ENCODE data around the gene UNC45B.
"Not testable (repeated sequence)": the region's sequence is repeated elsewhere in the genome, so short reads cannot be mapped to it uniquely, and the experiment has no call there.

The UNC45B gene

DNA sequence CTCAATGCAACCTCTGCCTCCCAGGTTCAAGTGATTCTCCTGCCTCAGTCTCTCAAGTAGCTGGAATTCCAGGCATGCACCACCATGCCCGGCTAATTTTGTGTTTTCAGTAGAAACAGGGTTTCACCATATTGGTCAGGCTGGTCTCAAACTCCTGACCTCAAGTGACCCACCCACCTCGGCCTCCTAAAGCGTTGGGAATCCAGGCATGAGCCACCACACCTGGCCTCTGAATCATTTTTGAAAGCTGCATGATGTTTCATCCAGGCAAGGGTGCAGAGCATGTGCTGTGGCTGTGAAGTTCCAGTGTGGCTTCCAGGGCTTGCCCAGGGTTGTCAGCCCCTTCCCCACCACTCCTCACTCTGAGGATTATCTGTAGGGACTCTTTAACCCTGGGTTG lies 24.7 kb downstream of the UNC45B start:
- DNase-seq (ENCODE audit: low read depth): not testable (repeated sequence)

DNA sequence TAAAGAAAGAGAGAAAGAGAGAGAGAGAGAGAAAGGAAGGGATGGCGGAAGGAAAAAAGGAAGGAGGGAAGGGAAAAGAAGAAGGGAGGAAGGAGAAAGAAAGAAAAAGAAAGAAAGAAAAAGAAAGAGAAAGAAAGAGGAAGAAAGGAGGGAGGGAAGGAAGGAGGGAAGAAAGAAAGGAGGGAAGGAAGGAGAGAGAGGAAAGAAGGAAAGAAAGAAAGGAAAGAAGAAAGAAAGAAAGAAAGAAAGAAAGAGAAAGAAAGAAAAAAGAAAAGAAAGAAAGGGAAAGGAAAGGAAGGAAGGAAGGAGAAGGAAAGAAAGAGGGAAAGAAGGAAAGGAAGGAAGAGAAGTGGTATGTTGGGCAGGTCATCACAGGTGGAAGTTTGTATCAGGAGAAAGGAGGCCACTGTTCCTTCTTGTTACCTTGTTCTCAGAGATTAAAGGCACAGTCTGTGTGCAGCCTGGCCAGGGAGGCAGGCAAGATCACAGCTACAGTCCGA lies 27.3 kb downstream of the UNC45B start:
- no peak for DNase-seq (ENCODE audit: low read depth)

DNA sequence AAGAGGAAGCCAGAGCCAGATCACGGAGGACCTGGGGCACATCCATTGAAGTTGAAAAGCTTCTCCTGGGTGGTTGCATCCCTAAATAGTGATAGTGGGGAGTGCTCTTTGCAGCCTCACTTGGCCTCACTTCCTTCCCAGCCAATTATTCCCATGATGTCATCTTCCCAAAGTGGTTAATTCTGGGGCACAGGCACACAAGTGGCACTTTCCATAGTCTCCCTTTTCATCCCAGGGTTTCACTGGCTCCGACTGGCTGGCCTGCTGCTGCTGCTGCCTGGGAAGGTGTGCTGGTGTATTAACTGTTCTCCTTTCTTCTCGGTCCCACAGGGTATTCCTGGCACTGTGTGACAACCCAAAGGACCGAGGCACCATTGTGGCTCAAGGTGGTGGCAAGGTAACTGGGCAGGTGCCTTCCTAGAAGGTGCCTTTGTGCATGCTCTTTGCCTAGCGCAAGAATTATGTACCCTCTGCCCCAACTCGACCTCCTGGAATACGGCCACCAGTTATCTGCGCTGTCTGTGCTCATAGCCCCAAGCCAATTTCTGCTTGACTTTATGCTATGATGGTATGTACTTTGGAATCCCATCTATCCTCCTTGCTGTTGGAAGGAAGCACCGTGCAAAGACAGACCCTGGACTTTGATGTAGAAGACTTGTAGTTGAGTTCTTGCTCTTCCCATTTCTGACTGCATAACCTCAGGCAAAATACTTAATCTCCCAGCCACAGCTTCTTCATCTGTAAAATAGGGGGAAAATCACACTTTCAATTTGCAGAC lies 28.2 kb downstream of the UNC45B start:
- DNase-seq (ENCODE audit: low read depth): no peak

DNA sequence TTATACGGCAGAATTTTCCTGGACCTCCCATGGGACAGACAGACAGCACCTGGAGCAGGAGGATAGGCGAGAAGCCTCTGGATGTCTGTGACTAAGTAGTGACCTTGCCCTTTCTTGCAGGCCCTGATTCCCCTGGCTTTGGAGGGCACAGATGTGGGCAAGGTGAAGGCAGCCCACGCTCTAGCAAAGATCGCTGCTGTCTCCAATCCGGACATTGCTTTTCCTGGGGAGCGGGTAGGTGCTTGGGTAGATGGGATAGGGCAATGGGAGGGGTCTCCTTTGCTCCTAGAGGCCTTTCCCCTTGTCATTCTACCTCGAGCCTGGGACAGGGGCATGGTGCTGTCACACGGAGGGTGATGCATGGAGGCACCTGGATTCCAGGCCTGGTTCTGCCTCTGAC lies 29.3 kb downstream of the UNC45B start:
- no peak for DNase-seq (ENCODE audit: low read depth)

DNA sequence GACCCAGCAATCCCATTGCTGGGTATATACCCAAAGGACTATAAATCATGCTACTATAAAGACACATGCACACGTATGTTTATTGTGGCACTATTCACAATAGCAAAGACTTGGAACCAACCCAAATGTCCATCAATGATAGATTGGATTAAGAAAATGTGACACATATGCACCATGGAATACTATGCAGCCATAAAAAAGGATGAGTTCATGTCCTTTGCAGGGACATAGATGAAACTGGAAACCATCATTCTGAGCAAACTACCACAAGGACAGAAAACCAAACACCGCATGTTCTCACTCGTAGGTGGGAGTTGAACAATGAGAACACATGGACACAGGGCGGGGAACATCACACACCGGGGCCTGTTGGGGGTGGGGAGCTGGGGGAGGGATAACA lies 31.8 kb downstream of the UNC45B start:
- not testable (repeated sequence) for DNase-seq (ENCODE audit: low read depth)

DNA sequence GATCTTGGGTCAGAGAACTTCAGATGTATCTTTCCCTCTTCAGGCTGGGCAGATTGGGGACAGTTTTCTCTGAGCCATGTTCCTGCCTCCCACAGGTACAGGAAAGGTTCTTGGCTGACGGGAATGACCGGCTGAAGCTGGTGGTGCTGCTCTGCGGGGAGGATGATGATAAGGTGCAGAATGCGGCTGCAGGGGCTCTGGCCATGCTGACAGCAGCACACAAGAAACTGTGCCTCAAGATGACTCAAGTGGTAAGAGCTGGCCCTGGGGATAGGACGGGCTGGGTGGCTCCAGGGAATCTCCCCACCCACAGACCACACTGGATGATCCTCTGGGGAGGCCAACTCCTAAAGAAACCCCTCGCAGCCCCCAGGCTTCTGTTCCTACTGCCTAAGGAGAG lies 35.7 kb downstream of the UNC45B start:
- DNase-seq (ENCODE audit: low read depth): no peak

DNA sequence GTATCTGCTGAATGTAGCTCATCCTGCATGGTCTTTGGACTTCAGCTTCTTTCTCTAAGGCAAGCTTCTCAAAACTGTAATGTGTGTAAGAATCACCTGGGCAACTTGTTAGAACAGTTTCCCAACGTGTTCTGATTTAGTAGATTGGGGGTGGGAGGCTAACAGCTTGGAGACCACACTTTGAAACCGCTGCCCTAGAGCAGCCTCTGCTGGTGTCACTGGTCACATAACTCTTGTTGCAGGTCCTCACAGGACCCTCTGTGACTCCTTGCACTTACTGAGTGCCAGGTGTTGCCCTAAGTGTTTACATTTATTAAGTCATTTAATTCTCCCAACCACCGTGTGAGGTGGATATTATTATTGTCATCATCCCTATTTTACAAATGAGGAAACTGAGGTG lies 36.7 kb downstream of the UNC45B start:
- no peak for DNase-seq (ENCODE audit: low read depth)

DNA sequence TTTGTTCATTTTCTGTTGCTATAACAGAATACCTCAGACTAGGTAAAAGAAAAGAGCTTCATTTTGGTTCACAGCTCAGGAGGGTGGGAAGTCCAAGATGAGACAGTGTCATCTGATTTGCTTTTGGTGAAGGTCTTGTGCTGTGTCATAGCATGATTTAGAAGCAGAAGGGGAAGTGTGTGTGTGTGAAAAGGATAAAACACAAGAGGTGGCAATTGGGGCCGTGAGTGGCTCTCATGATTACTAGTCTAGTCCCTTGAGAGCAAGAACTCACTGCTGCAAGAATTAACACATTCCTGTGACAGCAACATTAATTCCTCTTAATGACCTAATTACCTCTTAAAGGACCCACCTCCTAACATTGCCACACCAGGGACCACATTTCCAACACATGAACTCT lies 38.2 kb downstream of the UNC45B start:
- DNase-seq (ENCODE audit: low read depth): no peak

DNA sequence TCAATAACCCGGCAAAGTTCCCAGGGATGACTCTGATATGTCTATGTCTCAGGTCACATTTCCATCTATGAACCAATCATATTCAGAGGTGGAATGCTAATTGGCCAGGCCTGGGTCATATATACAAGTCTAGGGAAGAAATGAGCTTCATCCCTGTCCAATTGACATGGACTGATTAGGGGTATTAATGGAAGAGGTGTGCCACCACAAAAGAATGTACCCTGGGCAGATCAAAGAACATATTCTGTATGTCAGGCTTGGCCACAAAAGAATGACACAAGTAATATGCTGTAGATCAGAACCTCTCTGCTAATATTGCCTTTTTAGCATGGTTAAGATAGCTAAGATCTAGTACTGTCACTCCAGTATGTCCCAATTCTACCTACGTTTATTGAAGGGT lies 39.9 kb downstream of the UNC45B start:
- DNase-seq (ENCODE audit: low read depth): no peak

DNA sequence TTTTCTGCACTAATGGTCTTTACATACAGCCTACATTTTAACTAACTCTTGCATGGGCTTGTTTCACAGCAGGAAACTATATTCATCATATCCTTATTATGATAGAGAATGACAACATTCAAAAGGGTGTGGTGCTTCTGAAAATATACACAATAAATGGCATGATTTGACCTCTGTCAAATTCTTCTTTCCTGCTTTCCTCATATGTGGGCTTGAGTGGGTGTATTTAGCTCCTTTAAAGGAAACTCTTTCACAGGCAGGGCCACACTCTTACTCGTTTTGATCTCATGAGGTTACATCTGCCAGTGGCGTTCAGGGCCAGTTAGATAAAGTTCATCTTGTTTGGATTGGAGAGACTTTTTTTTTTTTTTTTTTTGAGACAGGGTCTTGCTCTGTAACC lies 40.5 kb downstream of the UNC45B start:
- no peak for DNase-seq (ENCODE audit: low read depth)

DNA sequence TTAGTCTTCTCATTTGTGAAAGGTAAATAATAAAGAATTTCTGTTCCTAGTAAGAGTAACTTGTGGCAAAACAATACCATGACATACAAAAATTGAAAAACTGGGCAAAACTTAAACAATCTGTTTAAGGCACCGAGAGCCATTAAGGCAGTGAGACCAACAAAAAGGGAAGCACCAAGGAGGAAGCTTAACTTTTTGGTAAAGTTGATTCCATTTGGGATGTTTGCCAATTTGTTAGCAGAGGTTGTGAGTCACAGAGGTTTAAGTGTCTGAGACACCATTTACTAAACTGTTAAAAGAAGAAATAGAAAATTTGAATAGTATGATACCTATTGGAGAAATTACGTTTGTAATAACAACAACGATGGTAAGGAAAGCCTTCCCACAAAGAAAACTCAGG lies 41.7 kb downstream of the UNC45B start:
- DNase-seq (ENCODE audit: low read depth): no peak

DNA sequence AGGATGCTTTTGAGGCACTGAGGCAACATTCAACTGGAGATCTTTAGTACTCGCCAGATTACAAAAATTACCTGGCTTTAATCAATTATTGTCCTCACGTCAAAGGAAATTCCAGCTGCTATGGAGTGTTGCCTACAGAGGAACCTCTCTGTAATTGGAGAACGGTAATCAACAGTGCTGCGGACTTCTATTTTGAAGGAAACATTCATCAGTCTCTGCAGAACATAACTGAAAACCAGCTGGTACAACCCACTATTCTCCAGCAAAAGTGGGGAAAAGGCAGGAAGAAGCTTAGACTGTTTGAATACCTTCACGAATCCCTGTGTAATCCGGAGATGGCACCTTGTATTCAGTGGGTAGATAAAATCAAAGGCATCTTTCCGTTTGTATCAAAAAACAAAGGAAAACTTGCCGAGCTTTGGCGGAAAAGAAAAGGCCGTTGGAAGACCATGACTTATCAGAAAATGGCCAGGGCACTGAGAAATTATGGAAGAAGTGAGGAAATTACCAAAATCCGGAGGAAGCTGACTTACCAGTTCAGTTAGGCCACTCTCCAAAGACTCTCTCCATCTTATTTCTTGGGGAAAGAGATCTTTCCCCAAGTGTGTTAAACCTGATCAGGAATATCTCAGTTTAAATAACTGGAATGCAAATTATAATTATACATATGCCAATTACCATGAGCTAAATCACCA lies 43.5 kb downstream of the UNC45B start:
- no peak for DNase-seq (ENCODE audit: low read depth)

DNA sequence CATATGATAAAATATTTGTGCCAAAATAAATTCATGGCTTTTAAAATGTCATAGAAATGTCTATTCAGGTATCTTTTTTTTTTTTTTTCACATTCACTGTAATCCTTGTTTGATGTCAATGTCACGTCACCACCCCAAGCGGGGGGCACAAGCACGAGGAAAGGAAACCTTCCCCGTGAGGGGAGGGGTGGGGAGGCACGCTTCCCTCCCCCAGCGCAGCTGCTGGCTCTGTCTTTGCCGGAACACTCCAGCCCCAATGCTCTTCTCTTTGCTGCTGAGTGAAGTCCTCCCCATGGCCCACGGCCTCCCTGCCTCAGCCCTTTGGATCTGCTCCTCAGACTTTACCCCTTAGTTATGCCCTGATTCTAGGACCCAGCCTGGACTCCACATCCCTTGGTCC lies 45.1 kb downstream of the UNC45B start:
- no peak for DNase-seq (ENCODE audit: low read depth)

DNA sequence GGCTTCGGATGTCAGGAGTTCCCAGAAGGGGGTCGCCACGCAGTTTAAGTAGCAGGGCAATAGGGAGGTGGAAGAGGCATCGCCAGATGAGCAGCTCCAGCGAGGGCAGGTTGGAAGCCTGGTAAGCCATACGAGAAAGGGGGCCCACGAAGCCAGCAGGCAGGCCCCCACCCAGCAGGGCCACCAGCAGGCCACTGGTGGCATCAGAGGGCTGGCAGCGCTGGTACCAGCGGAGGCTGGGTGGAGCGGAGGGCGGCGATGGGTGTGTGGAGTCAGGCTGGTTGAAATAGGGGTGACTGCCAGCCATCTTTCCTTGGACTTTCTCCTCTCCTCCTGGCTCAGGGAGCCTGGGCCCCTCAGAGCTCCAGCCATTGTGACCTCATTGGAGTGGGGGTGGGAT lies 46.4 kb downstream of the UNC45B start, which contains the start of gene SLC35G3:
SLC35G3 (minus strand) TSS at position 393 of the 400 bp plus-strand sequence; CDS start at position 307, 86 bp downstream.
- DNase-seq (ENCODE audit: low read depth): not testable (repeated sequence)

DNA sequence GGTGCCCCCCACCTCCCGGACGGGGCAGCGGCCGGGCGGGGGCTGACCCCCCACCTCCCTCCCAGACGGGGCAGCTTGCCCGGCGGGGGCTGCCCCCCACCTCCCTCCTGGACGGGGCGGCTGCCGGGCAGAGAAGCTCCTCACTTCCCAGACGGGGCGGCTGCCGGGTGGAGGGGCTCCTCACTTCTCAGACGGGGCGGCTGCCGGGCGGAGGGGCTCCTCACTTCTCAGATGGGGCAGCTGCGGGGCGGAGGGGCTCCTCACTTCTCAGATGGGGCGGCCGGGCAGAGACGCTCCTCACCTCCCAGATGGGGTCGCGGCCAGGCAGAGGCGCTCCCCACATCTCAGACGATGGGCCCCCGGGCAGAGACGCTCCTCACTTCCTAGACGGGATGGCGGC lies 47.4 kb downstream of the UNC45B start:
- DNase-seq (ENCODE audit: low read depth): not testable (repeated sequence)

DNA sequence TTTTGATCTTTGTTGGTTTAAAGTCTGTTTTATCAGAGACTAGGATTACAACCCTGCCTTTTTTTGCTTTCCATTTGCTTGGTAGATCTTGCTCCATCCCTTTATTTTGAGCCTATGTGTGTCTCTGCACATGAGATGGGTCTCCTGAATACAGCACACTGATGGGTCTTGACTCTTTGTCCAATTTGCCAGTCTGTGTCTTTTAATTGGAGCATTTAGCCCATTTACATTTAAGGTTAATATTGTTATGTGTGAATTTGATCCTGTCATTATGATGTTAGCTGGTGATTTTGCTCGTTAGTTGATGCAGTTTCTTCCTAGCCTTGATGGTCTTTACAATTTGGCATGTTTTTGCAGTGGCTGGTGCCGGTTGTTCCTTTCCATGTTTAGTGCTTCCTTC lies 55.0 kb downstream of the UNC45B start:
- not testable (repeated sequence) for DNase-seq (ENCODE audit: low read depth)

DNA sequence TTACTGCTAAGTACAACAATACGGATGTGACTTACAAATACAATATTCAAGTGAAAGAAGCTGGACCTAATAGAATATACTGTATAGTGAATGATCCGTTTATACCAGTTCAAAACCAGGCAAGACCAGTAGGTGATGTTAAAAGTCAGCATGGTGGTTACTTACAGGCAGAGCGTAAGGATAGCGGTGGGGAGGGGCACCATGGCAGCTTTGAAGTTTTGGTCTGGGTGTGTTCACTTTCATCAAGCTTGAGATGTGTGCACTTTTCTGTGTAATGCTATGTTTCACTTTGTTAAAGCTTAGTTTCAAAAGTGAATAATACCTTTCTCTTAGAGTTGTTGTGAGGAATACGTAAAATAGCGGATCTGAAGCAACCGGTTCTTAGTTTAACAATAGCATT lies 63.1 kb downstream of the UNC45B start:
- DNase-seq (ENCODE audit: low read depth): no peak

DNA sequence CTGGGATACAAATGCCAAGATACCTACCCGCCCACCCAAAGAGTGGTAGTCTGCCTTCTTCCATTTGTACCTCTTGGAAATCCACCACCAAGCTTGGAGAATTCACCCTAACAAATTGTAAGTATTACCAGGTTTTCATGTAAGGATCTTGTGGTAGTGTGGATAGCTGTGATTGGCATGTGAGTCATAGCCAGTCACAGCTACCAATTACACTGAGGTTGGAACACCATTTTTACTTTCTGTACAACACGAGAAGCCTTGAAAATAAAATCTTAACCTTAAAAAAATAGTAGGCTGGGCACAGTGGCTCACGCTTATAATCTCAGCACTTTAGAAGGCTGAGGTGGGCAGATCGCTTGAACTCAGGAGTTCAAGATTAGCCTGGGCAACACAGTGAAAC lies 65.1 kb downstream of the UNC45B start:
- no peak for DNase-seq (ENCODE audit: low read depth)

DNA sequence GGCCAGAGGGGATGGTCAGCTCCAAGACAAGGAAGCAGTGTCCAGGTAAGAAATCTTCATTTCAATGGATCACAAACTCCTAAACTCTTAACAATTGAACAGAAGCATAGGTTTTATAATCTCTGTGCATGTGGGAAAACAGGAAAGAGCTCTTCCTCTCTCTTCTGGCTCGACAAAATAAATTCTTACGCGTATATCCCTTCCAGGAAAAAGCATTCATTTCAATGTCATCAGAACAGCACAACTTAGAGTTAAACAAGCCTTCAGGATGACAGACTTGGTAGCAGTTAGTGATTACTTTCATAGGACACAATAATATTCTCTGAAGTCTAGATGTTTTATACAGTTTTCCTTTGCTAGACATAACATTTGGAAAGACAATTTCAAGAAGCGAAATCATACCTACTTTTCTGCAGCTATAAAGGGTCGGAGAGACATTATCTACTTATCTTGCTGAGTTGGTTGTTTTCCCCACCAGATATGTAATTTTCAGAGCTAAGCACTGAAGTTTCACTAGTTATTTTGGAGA lies 65.9 kb downstream of the UNC45B start:
- no peak for DNase-seq (ENCODE audit: low read depth)

DNA sequence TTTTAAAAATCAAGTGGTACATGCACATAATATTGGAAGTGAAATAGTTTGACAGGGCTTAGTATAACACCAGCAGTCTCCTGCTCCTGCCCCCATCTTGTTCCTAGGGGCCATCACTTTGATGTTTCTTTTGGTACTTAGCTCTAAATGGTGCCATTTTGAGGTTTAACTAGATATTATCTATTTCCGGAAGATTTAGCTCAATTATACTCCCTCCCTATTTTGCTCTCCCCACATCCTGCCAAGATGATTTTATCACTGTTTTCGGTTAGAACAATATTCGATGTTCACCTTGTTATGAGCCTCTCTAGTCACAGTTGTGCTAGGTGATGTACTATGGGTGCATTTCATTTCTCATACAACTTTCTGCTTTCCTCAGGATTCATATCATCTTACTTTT lies 66.6 kb downstream of the UNC45B start:
- DNase-seq (ENCODE audit: low read depth): no peak

DNA sequence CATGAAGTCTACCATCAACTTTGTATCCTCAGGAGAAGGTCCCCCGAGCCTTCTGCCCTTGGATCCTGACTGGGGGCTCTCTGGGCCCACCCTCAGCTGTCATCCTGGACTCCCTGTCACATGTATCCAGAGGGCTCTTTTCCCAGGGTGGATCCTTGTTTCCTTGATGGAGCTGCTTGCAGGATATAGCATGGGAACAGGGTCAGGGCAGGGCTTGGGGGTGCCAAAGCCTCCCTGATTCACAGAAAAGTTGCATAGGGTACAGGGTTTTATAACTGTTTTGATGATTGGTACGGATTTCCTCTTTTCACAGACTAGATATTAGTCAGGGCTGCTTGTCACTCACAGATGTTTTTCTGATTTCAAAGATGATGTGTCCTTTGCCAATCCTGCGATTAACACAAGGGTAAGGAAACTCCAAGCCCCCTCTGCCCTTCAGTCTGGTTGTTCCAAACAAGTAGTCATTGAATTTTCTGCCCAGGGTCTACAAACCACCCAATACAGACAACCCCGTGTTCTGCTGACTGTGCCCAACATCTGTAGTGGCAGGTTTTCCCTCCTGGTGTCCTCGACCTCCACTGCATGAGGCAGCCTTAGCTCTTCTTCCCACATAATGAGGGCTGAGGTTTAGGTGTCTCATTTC lies 67.1 kb downstream of the UNC45B start:
- no peak for DNase-seq (ENCODE audit: low read depth)

DNA sequence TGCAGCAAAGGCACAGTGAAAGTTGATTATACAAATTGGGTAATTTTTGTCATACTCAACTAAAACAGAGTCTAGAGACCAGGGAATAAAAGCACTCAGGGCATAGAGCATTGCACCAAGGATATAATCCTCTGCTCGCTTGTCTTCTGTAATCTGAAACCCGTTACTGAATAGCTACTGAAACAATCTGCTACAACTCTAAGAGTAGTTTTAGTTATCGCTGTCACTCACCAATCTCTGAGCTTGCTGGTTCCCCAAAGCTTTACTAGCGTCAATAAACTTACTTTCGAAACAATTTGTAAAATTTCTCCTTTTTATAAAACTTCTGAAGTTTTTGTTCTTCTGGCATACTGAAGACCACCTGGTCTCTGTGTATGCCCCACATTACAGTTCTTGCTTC lies 69.5 kb downstream of the UNC45B start:
- no peak for DNase-seq (ENCODE audit: low read depth)

DNA sequence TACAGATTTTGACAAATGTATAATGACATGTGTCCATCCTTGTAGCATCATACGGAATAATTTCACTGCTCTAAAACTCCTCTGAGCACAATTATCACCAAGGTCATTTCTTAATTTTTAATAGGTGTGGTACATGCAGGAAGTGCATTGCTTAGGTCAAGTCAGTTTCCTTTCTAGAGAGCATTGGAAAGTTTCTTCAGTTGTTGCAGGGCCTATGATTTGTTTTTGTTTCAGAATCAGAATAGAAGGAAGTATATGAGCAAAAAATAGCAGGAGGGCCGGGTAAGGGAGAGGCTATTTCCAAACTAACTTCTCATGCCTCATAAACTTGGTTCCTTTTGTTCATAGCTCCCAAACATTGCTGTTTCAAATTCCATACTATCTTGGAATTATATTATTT lies 71.3 kb downstream of the UNC45B start:
- no peak for DNase-seq (ENCODE audit: low read depth)

Data from stimulated activated CD8-positive, alpha-beta memory T cell treated with anti-CD3 and anti-CD28 coated beads, Interleukin-12 subunit alpha, Interleukin-12 subunit beta, amount 100 ng/mL, for 1 hour (primary cell).